ENCODE data around the gene DOLPP1.

DOLPP1 gene

DNA sequence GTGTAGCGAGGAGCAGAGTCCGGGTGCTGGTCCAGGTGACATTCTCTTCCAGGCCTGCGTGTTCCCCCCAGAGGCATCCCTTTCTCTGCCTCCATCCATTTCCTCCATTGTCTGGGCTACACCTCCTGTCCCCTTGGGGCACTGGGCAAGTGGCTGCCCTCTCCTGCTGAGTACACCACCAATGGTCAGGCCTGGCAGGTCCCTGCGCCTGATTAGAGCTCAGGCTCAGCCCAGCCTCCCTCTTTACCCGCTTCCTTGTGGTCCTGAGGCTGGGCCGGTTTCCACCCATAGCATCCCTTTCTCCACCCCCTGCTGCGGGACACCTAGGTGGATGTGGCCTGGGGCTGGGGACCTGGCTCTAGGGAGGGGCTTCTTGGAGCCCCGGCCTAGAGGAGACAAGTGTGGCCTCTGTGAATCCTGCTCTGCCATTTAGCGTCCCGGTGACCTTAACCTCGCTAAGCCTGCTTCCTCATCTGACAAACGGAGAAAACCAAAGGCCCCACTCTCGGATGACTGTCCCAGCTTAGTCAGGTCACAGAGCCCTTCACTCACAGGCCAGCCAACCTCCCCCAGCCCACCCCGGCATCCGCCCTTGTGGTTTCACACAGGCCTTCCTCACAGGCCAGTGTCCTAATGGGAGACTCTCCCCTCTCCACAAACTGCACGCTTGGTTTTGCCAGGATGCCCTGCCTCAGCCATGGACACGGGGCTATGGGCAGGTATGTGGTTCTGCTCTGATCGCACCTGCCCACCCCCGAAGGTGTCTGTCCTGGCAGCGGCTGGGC, 12.9 kb downstream of the DOLPP1 start:
- Histone ChIP-seq H3K4me2 (ENCODE audit: low read depth, low read length, poor library complexity, severe bottlenecking) (no peak overlapping the region), H2AFZ (ENCODE audit: low read depth, low read length, severe bottlenecking) (no peak overlapping the region), H4K20me1 (ENCODE audit: low read depth, low read length) (no peaks in the 10 kb centered on the region), H3K27ac (ENCODE audit: low read depth, low read length) (no peak overlapping the region), H3F3A (ENCODE audit: insufficient read depth) (no peaks in the 10 kb centered on the region), H3K9me2 (replicated peaks; ENCODE audit: insufficient read depth, low read length) (no peaks in the 10 kb centered on the region), H3K36me3 (ENCODE audit: low read length) (no peaks in the 10 kb centered on the region), H3K9ac (ENCODE audit: low read length) (no peak overlapping the region), H3K4me3 (ENCODE audit: insufficient read depth, low read length, poor library complexity, severe bottlenecking) (no peak overlapping the region), H3K79me2 (ENCODE audit: insufficient read depth, low read length) (no peaks in the 10 kb centered on the region), H3K27me3 (ENCODE audit: low read length) (no peaks in the 10 kb centered on the region), H3K9me3 (ENCODE audit: insufficient read depth, low read length) (no peaks in the 10 kb centered on the region)
- TF ChIP-seq, protein P1, sequence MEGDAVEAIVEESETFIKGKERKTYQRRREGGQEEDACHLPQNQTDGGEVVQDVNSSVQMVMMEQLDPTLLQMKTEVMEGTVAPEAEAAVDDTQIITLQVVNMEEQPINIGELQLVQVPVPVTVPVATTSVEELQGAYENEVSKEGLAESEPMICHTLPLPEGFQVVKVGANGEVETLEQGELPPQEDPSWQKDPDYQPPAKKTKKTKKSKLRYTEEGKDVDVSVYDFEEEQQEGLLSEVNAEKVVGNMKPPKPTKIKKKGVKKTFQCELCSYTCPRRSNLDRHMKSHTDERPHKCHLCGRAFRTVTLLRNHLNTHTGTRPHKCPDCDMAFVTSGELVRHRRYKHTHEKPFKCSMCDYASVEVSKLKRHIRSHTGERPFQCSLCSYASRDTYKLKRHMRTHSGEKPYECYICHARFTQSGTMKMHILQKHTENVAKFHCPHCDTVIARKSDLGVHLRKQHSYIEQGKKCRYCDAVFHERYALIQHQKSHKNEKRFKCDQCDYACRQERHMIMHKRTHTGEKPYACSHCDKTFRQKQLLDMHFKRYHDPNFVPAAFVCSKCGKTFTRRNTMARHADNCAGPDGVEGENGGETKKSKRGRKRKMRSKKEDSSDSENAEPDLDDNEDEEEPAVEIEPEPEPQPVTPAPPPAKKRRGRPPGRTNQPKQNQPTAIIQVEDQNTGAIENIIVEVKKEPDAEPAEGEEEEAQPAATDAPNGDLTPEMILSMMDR (IDR thresholded peaks at IDR 0.05; ENCODE audit: insufficient read depth, low read length, poor library complexity, severe bottlenecking): no peak
- TF ChIP-seq EZH2phosphoT487 (conservative IDR thresholded peaks at IDR 0.05; ENCODE audit: low read length): no peak

DNA sequence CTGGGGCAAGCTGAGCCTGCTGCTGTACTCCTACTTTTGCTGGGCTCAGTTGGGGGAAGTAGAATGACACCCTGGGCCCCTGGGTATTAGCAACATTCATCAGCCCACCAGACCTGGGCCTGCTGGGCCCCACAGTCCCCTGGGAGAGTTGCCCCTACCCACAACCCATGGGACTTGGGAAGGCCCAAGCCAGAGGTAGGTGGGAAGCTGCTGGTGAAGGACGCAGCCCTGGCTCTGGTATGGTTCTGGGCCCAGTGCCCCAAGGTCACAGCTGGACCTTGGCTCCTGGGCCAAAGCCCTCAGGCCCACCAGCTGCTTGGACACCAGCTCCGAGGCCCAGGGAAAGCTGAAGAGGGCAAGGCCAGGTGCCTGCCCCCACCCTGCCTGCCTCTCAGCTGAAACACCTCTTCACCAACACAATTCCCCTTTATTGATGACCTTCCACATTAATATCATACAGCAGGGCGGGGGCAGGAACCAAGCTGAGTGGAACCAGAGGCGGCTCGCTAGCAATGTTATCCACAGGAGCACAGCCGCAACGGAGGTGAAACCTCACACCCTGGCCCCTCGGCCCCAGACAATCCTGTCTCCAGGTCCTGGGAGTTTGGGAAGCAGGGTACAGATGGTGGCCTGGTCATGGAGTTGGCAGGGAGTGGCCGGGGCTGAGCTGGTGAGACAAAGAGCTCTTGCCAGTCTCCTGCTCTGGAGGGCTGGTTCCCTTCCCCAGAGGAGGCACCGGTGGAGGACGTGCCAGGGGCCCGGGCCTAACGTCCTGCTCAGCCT, 13.7 kb downstream of the DOLPP1 start:
- Histone ChIP-seq H3K9me2 (replicated peaks; ENCODE audit: insufficient read depth, low read length) (no peaks in the 10 kb centered on the region), H3K4me2 (ENCODE audit: low read depth, low read length, poor library complexity, severe bottlenecking) (no peak overlapping the region), H3K27ac (ENCODE audit: low read depth, low read length) (no peak overlapping the region), H3K79me2 (ENCODE audit: insufficient read depth, low read length) (no peaks in the 10 kb centered on the region), H3K9ac (ENCODE audit: low read length) (no peak overlapping the region), H3K9me3 (ENCODE audit: insufficient read depth, low read length) (no peaks in the 10 kb centered on the region), H3K36me3 (ENCODE audit: low read length) (no peaks in the 10 kb centered on the region), H3K27me3 (ENCODE audit: low read length) (no peaks in the 10 kb centered on the region), H3F3A (ENCODE audit: insufficient read depth) (no peaks in the 10 kb centered on the region), H3K4me3 (ENCODE audit: insufficient read depth, low read length, poor library complexity, severe bottlenecking) (no peak overlapping the region), H4K20me1 (ENCODE audit: low read depth, low read length) (no peaks in the 10 kb centered on the region), H2AFZ (ENCODE audit: low read depth, low read length, severe bottlenecking) (no peak overlapping the region)
- TF ChIP-seq, protein P1 (IDR thresholded peaks at IDR 0.05; ENCODE audit: insufficient read depth, low read length, poor library complexity, severe bottlenecking): no peak
- no peak for TF ChIP-seq EZH2phosphoT487 (conservative IDR thresholded peaks at IDR 0.05; ENCODE audit: low read length)

GRCh38 chr9:129095170-129095667, 14.3 kb downstream of the DOLPP1 start:
- H2AFZ ChIP-seq (ENCODE audit: low read depth, low read length, severe bottlenecking): no peak overlapping the region
- no peaks in the 10 kb centered on the region for H3K9me2 ChIP-seq (replicated peaks; ENCODE audit: insufficient read depth, low read length)
- no peak overlapping the region for H3K9ac ChIP-seq (ENCODE audit: low read length)
- H3K27ac ChIP-seq (ENCODE audit: low read depth, low read length): no peak overlapping the region
- H3K27me3 ChIP-seq (ENCODE audit: low read length): no peaks in the 10 kb centered on the region
- H3K36me3 ChIP-seq (ENCODE audit: low read length): no peaks in the 10 kb centered on the region
- no peaks in the 10 kb centered on the region for H4K20me1 ChIP-seq (ENCODE audit: low read depth, low read length)
- TF ChIP-seq, protein P1 (IDR thresholded peaks at IDR 0.05; ENCODE audit: insufficient read depth, low read length, poor library complexity, severe bottlenecking): no peak
- TF ChIP-seq EZH2phosphoT487 (conservative IDR thresholded peaks at IDR 0.05; ENCODE audit: low read length): no peak
- no peaks in the 10 kb centered on the region for H3K9me3 ChIP-seq (ENCODE audit: insufficient read depth, low read length)
- no peak overlapping the region for H3K4me3 ChIP-seq (ENCODE audit: insufficient read depth, low read length, poor library complexity, severe bottlenecking)
- no peak overlapping the region for H3K4me2 ChIP-seq (ENCODE audit: low read depth, low read length, poor library complexity, severe bottlenecking)
- H3K79me2 ChIP-seq (ENCODE audit: insufficient read depth, low read length): no peaks in the 10 kb centered on the region
- no peaks in the 10 kb centered on the region for H3F3A ChIP-seq (ENCODE audit: insufficient read depth)

All from SU-DHL-6 (cell line).